Nephron progenitor cell (in vitro differentiated cells): Measurements from ENCODE around the gene C1orf94.

Experiments
- DNase-seq: peaks from one replicate; pipeline ENCODE4 v3.0.0; 2021
- H3K27ac Mint-ChIP-seq: 2 replicates; pipeline ENCODE4 v1.8.0; 2021; ENCODE audit warnings: mild to moderate bottlenecking, moderate library complexity, mixed read lengths
- H3K27me3 Mint-ChIP-seq: 2 replicates; pipeline ENCODE4 v1.8.0; 2021; ENCODE audit warnings: mild to moderate bottlenecking, low read depth, mixed read lengths; ENCODE audit not compliant: poor library complexity
- H3K36me3 Mint-ChIP-seq: 2 replicates; pipeline ENCODE4 v1.8.0; 2021; ENCODE audit warnings: low read depth, mixed read lengths
- H3K4me1 Mint-ChIP-seq: 2 replicates; pipeline ENCODE4 v1.8.0; 2021; ENCODE audit warnings: mixed read lengths
- H3K4me3 Mint-ChIP-seq: 2 replicates; pipeline ENCODE4 v1.8.0; 2021; ENCODE audit warnings: mild to moderate bottlenecking, moderate library complexity, mixed read lengths
- H3K9me3 Mint-ChIP-seq: 2 replicates; pipeline ENCODE4 v1.8.0; 2021; ENCODE audit warnings: mild to moderate bottlenecking, moderate library complexity, mixed read lengths
- TF ChIP-seq, protein P1 (sequence below): fragments of 200-600 bp; sonication (generic); IDR thresholded peaks from 2 replicates; pipeline ENCODE4 v1.5.0; 2021; ENCODE audit warnings: antibody characterized with exemption

C1orf94 gene

DNA sequence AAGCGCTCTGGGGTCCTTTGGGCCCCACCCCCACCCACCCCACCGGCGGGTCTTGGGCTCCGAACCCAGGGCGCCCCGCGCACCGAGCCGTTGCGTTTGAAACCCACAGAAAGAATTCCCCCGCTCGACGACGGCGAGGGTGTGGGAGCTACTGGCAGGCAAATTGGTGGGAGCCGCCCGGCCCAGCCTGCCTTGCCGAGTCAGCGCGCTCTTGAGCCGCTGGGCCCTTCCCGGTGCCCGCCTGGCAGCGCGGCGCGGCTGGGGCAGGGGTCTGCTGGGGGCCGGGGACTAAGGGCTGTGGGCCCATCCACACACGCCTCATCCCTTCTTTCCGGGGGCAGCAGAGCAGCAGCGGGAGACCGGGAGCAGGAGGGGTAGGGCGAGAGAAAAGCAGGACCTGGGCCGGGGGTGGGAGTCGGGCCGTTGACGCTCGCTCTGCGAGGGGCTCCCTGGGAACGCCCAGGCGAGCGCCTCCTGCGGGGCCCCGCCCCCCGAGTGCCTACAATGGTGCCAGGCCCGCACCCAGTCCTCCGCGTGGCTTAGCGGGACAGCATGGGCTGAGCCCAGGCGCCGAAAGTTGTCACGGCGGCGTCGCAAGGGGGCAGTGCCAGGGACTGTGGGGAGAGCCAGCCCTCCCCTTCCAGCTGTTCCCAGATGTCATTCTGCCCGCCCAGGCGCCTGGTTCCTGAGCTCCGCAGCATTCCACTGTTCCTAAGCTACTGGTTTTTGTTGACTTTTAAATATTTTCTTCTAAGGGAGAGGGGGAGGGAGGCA is at the start of gene C1orf94:
Gene C1orf94, plus strand, starts transcription at position 78 of the 774 bp plus-strand sequence. CDS start 883 bp downstream, outside the sequence.
- H3K27me3 Mint-ChIP-seq: peaks cover 70% of the 10 kb centered on the region
- H3K9me3 Mint-ChIP-seq: no peaks in the 10 kb centered on the region
- DNase-seq: peak; percentile 20
- H3K27ac Mint-ChIP-seq: no peak within 1 kb of the TSS
- no peaks in the 10 kb centered on the region for H3K4me1 Mint-ChIP-seq
- no peaks in the 10 kb centered on the region for H3K36me3 Mint-ChIP-seq
- no peak within 1 kb of the TSS for H3K4me3 Mint-ChIP-seq
- TF ChIP-seq, protein P1, sequence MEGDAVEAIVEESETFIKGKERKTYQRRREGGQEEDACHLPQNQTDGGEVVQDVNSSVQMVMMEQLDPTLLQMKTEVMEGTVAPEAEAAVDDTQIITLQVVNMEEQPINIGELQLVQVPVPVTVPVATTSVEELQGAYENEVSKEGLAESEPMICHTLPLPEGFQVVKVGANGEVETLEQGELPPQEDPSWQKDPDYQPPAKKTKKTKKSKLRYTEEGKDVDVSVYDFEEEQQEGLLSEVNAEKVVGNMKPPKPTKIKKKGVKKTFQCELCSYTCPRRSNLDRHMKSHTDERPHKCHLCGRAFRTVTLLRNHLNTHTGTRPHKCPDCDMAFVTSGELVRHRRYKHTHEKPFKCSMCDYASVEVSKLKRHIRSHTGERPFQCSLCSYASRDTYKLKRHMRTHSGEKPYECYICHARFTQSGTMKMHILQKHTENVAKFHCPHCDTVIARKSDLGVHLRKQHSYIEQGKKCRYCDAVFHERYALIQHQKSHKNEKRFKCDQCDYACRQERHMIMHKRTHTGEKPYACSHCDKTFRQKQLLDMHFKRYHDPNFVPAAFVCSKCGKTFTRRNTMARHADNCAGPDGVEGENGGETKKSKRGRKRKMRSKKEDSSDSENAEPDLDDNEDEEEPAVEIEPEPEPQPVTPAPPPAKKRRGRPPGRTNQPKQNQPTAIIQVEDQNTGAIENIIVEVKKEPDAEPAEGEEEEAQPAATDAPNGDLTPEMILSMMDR: no peak

DNA sequence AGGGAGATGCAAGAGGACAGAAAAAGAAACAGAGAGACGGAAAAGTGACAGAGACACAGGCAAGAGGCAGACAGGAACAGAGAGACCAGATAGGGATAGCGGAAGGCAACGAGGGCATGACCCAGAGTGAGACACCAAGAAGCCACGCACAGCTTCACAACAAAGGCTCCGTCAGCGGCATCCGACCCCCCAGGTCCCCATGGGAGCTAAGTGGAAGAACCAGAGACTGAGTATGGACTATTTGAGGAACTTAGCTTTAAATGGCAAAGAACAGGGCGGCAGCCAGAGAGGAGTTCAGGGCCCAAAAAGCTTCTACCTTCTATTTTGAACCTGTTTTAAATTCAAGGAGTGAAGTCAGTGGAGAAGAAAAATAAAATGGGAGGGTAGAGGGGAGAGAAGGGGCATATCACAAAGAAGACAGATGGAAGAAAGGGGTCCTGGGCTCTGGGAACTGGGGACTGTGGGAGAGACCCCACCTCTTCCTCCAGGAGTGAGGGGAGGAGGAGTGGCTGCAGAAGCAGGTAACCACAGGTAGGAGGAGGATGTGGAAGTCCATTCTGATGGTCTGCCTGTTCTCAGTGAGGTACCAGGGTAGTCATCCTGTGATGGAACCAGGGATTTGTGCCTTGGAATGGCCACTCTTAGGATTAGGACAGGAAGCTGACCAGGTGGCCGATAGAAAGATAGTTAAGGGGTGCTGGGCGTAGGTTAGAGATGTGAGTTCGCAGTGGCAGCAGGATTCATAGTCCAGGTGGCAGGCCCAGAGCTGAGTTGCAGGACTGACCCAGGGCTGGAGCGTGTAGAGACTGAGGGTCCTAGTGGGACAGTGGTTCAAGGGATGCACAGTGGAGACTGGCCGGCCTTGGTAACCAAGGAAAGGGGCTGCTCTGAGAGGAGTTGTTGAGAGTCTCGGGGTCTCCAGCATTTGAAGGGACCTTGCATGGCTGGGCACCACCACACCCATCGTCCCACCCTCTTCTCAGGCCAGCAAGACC is 49.4 kb upstream of the C1orf94 start:
- Mint-ChIP-seq H3K27me3 (peaks cover 16% of the 10 kb centered on the region), H3K27ac (no peak overlapping the region), H3K9me3 (no peaks in the 10 kb centered on the region), H3K36me3 (no peaks in the 10 kb centered on the region), H3K4me1 (no peaks in the 10 kb centered on the region), H3K4me3 (no peak overlapping the region)
- no peak for DNase-seq
- TF ChIP-seq, protein P1: no peak

GRCh38 chr1:34128186-34128889 is 48.4 kb upstream of the C1orf94 start:
- H3K27me3 Mint-ChIP-seq: peaks cover 16% of the 10 kb centered on the region
- no peak overlapping the region for H3K27ac Mint-ChIP-seq
- H3K4me3 Mint-ChIP-seq: no peak overlapping the region
- DNase-seq: no peak
- TF ChIP-seq, protein P1: no peak
- H3K9me3 Mint-ChIP-seq: no peaks in the 10 kb centered on the region
- H3K36me3 Mint-ChIP-seq: no peaks in the 10 kb centered on the region
- no peaks in the 10 kb centered on the region for H3K4me1 Mint-ChIP-seq

DNA sequence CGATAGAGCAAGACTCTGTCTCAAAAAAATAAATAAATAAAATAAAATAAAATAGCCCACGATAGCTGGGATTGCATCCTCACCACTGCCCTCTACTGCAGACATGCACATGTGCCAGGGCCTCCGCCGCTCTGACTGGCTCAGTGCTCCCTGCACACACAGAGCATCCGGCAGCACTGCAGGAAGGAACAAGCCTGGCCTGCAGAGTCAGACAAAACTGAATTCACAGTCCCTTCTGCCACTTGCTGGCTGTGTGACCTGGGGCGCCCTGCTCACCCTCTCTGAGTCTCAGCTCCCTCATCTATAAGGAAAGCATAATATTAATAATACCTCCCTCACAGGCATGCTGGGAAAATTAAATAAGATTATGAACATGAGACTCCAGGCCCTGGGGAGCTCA is 47.1 kb upstream of the C1orf94 start:
- Mint-ChIP-seq H3K27ac (no peak overlapping the region), H3K4me1 (no peaks in the 10 kb centered on the region), H3K9me3 (no peaks in the 10 kb centered on the region), H3K4me3 (no peak overlapping the region), H3K36me3 (no peaks in the 10 kb centered on the region), H3K27me3 (peaks cover 16% of the 10 kb centered on the region)
- TF ChIP-seq, protein P1: no peak
- no peak for DNase-seq

DNA sequence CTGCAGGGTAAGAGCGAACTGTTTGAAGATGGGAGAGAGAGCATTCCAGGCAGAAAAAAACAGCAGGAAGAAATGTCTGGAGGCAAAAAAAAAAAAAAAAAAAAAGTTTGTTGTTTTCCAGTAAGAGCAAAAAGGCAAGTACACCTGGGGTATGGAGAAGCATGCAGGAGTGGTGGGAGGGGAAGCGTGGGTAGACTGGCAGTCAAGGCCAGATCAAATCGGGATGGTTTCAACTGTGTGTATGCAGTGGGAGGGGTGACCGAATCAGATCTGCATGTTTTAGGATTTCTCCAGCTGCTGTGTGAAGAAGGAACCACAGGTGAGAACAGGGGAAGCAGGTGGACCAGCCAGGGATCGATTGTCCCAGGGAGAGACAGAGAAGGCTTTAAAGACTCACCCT is 46.4 kb upstream of the C1orf94 start:
- Mint-ChIP-seq H3K36me3 (no peaks in the 10 kb centered on the region), H3K4me1 (no peaks in the 10 kb centered on the region), H3K9me3 (no peaks in the 10 kb centered on the region), H3K27ac (no peak overlapping the region), H3K4me3 (no peak overlapping the region), H3K27me3 (peaks cover 16% of the 10 kb centered on the region)
- TF ChIP-seq, protein P1: no peak
- no peak for DNase-seq
